IMR-90 (cell line): ENCODE measurements around the gene SLC27A2. TPM values are rescaled to one million over a fixed set of nuclear protein-coding genes. Genes with fewer than 3 reads are reported as not detected.

ENCODE experiments used
- ATAC-seq: fragments of 200-7000 bp; cut with Tn5 transposase; 2 replicates; pipeline ENCODE4 v1.9.1; 2020; ENCODE audit warnings: low read depth, mild to moderate bottlenecking, moderate library complexity
- BruUV-seq: library from RNA; stranded (reverse); fragments of 400-500 nt; replicated peaks from 2 replicates; lab custom pipeline; 2021; lab: Mats Ljungman, UMichigan
- CTCF ChIA-PET: fragments of 300-600 bp; formaldehyde crosslinking; extraction: SDS; loops from one replicate; lab custom pipeline; 2021; ENCODE audit warnings: antibody characterized with exemption; lab: Yijun Ruan, JAX
- POLR2A ChIA-PET: fragments of 300-600 bp; sonication (Branson Sonifier 250); formaldehyde crosslinking; loops from one replicate; lab custom pipeline; 2022; ENCODE audit warnings: antibody characterized with exemption; ENCODE audit not compliant: unreplicated experiment; lab: Charles Lee
- DNase-seq: peaks from one replicate; pipeline ENCODE4 v3.0.0; 2013
- H2AFZ ChIP-seq: replicated peaks from 2 replicates; pipeline ENCODE3; 2013; ENCODE audit warnings: low read length, mild to moderate bottlenecking; ENCODE audit not compliant: poor library complexity
- H2AK5ac ChIP-seq: 2 replicates; pipeline ENCODE4 v1.6.1; 2013; ENCODE audit warnings: low read depth, low read length, inconsistent platforms
- H2AK9ac ChIP-seq: replicated peaks from 2 replicates; pipeline ENCODE3; 2013; ENCODE audit warnings: mild to moderate bottlenecking, low read depth, low read length, moderate library complexity; ENCODE audit not compliant: poor library complexity
- H2BK120ac ChIP-seq: 2 replicates; pipeline ENCODE4 v1.6.1; 2013; ENCODE audit warnings: low read depth, low read length, inconsistent platforms
- H2BK15ac ChIP-seq: 3 replicates; pipeline ENCODE4 v1.6.1; 2013; ENCODE audit warnings: low read depth, low read length, inconsistent platforms
- H2BK20ac ChIP-seq: 2 replicates; pipeline ENCODE4 v1.6.1; 2013; ENCODE audit warnings: low read depth, mild to moderate bottlenecking, inconsistent platforms, low read length, moderate library complexity
- H2BK5ac ChIP-seq: 2 replicates; pipeline ENCODE4 v1.6.1; 2013; ENCODE audit warnings: mild to moderate bottlenecking, low read depth, low read length, inconsistent platforms; ENCODE audit not compliant: poor library complexity, severe bottlenecking
- H3K14ac ChIP-seq: replicated peaks from 2 replicates; pipeline ENCODE4 v1.6.1; 2013; ENCODE audit warnings: low read depth, low read length, inconsistent platforms
- H3K18ac ChIP-seq: 2 replicates; pipeline ENCODE4 v1.6.1; 2013; ENCODE audit warnings: low read depth, low read length, control low read depth
- H3K23ac ChIP-seq: 2 replicates; pipeline ENCODE4 v1.6.1; 2013; ENCODE audit warnings: low read depth, low read length, inconsistent platforms
- H3K27ac ChIP-seq: 2 replicates; pipeline ENCODE4 v1.5.1; 2013; ENCODE audit warnings: mild to moderate bottlenecking, control low read depth, low read length; ENCODE audit not compliant: insufficient read depth
- H3K27me3 ChIP-seq: 2 replicates; pipeline ENCODE4 v1.6.1; 2013; ENCODE audit warnings: low read length; ENCODE audit not compliant: control insufficient read depth, insufficient read depth
- H3K36me3 ChIP-seq: 2 replicates; pipeline ENCODE4 v1.6.1; 2013; ENCODE audit warnings: low read length, mixed read lengths; ENCODE audit not compliant: control insufficient read depth, insufficient read depth
- H3K4ac ChIP-seq: 2 replicates; pipeline ENCODE4 v1.6.1; 2013; ENCODE audit warnings: low read depth, low read length, inconsistent platforms
- H3K4me1 ChIP-seq: 2 replicates; pipeline ENCODE4 v1.6.1; 2013; ENCODE audit warnings: low read length, mixed read lengths; ENCODE audit not compliant: control insufficient read depth, insufficient read depth
- H3K4me2 ChIP-seq: 2 replicates; pipeline ENCODE4 v1.6.1; 2013; ENCODE audit warnings: low read depth, mild to moderate bottlenecking, control low read depth, low read length, moderate library complexity
- H3K4me3 ChIP-seq: 2 replicates; pipeline ENCODE4 v1.5.1; 2013; ENCODE audit warnings: low read depth, mild to moderate bottlenecking, control low read depth, low read length, moderate library complexity; ENCODE audit not compliant: insufficient read depth
- H3K56ac ChIP-seq: 2 replicates; pipeline ENCODE4 v1.6.1; 2013; ENCODE audit warnings: low read length, inconsistent platforms; ENCODE audit not compliant: insufficient read depth; ENCODE audit errors: extremely low read depth
- H3K79me1 ChIP-seq, 2 experiments: 2 replicates each; pipeline ENCODE4 v1.6.1; 2013; ENCODE audit warnings: low read length in 2 of 2, inconsistent platforms in 1 of 2, low read depth in 1 of 2
- H3K9ac ChIP-seq: 2 replicates; pipeline ENCODE4 v1.6.1; 2013; ENCODE audit warnings: low read depth, low read length, control low read depth
- H3K9me1 ChIP-seq: 2 replicates; pipeline ENCODE4 v1.6.1; 2013; ENCODE audit warnings: low read length, inconsistent platforms; ENCODE audit not compliant: insufficient read depth
- H3K9me3 ChIP-seq: 2 replicates; pipeline ENCODE4 v1.6.1; 2013; ENCODE audit warnings: low read length; ENCODE audit not compliant: control insufficient read depth, insufficient read depth
- H4K20me1 ChIP-seq: 2 replicates; pipeline ENCODE4 v1.6.1; 2013; ENCODE audit warnings: low read length, inconsistent platforms; ENCODE audit not compliant: insufficient read depth
- H4K5ac ChIP-seq: 2 replicates; pipeline ENCODE4 v1.6.1; 2013; ENCODE audit warnings: mild to moderate bottlenecking, low read depth, low read length, control low read depth
- H4K8ac ChIP-seq, 2 experiments: 2 replicates each; pipeline ENCODE4 v1.6.1; 2013; ENCODE audit warnings: low read depth in 2 of 2, low read length in 2 of 2, control low read depth in 1 of 2, inconsistent platforms in 1 of 2
- H4K91ac ChIP-seq: 2 replicates; pipeline ENCODE4 v1.6.1; 2013; ENCODE audit warnings: low read depth, low read length, inconsistent platforms; ENCODE audit not compliant: insufficient read depth
- CEBPB ChIP-seq: IDR thresholded peaks from 2 replicates; pipeline ENCODE4 v1.6.1; 2012; ENCODE audit warnings: low read depth, low read length, improper control_type of control experiment
- FOS ChIP-seq: fragments of 150-350 bp; IDR thresholded peaks from 2 replicates; pipeline ENCODE4 v1.6.1; 2016; ENCODE audit warnings: low read depth, low read length
- MAFK ChIP-seq: IDR thresholded peaks from 2 replicates; pipeline ENCODE4 v1.6.1; 2012; ENCODE audit warnings: low read depth, low read length, improper control_type of control experiment
- MAZ ChIP-seq: IDR thresholded peaks from 2 replicates; pipeline ENCODE4 v1.6.1; 2012; ENCODE audit warnings: low read depth, mild to moderate bottlenecking, low read length, improper control_type of control experiment, moderate library complexity, borderline replicate concordance
- RAD21 ChIP-seq: IDR thresholded peaks from 2 replicates; pipeline ENCODE4 v1.6.1; 2012; ENCODE audit warnings: low read length, improper control_type of control experiment
- RCOR1 ChIP-seq: IDR thresholded peaks from 2 replicates; pipeline ENCODE4 v1.6.1; 2012; ENCODE audit warnings: mild to moderate bottlenecking, low read length, improper control_type of control experiment; ENCODE audit not compliant: insufficient replicate concordance
- SMC3 ChIP-seq: fragments of 150-350 bp; IDR thresholded peaks from 2 replicates; pipeline ENCODE4 v1.6.1; 2016; ENCODE audit warnings: low read depth, mild to moderate bottlenecking, antibody characterized with exemption, low read length, moderate library complexity
- WGBS, 2 experiments: methylation state at CpG; one replicate each; pipeline versions ENCODE4 v1.1.5 to v1.1.7; 2013; ENCODE audit warnings: missing lambda C conversion rate in 2 of 2; ENCODE audit not compliant: insufficient read length in 1 of 2; ENCODE audit errors: extremely low coverage in 2 of 2; 5-methylcytosine and 5-hydroxymethylcytosine counted together
- dilution Hi-C: fragments of 300-500 bp; cut with HindIII; formaldehyde crosslinking; loops from one replicate; pipeline ENCODE4 v1.14.3; 2018; ENCODE audit warnings: low sequenced_read_pairs; ENCODE audit not compliant: unreplicated experiment
- in situ Hi-C: fragments of 300-500 bp; cut with MboI; formaldehyde crosslinking; loops from 3 replicates; pipeline ENCODE4 v1.14.3; 2019; ENCODE audit warnings: low sequenced_read_pairs, inconsistent platforms, mixed read lengths
- intact Hi-C: fragments of 100-400 bp; cut with micrococcal nuclease; formaldehyde crosslinking; loops from 2 replicates; pipeline ENCODE4 v1.10.0; 2022
- polyA plus RNA-seq, 3 experiments: library from polyadenylated mRNA; depleted of rRNA; stranded (reverse); fragments of >200 nt; gene quantifications; 2 replicates each; pipeline ENCODE4 v1.2.3, GENCODE V29; 2012; ENCODE audit warnings: low replicate concordance in 1 of 3
- total RNA-seq: library from RNA; depleted of rRNA; stranded (reverse); fragments of >200 nt; gene quantifications from 2 replicates; pipeline ENCODE4 v1.2.3, GENCODE V29; 2012
- TF ChIP-seq, protein P1 (sequence below): conservative IDR thresholded peaks from 2 replicates; pipeline ENCODE4 v1.5.1; 2012; ENCODE audit warnings: mild to moderate bottlenecking, low read depth, low read length, improper control_type of control experiment

Gene SLC27A2
- total and polyA plus RNA-seq, 2 of the 4 experiments (the other 2 are of a cell fraction) = under 0.01 TPM; not detected in 1

DNA sequence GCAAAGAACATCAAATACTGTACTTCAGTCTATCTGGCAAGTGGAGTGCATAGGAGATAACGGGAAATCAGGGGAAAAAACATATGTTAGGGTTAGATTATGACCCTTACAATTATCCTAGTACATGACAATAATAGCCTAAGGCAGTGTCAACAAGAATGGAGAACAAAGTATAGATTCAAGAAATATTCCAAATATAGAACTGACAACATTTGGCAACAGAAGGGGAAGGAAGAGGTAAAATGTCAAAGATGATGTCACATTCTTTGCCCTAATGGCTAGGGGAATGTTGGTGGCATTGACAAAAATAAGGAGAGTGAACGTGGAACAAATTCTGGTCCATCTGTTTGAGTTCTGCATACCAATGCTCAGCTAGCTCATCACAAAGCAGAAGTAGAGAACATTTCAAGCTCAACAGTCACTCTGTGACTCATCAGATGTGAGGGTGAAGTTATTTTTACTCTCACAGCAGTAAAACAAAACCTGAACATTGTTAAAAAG lies 47.4 kb upstream of the SLC27A2 start:
- ATAC-seq = peak; percentile 44
- Histone ChIP-seq H3K27ac (peak overlapping the region; percentile 60), H3K4me3 (no peak overlapping the region), H3K4ac (peak overlapping the region; percentile 72; the same call in 1 of the 2 replicates), H3K9me1 (peaks cover 7% of the 10 kb centered on the region), H3K23ac (peak overlapping the region; percentile 34; the same call in 1 of the 2 replicates), H3K4me2 (peak overlapping the region; percentile 21; the same call in 1 of the 2 replicates), H2BK5ac (peak overlapping the region; percentile 98), H3K9me3 (no peaks in the 10 kb centered on the region), H3K56ac (peak overlapping the region; percentile 72), H4K8ac (peak overlapping the region; percentile 3 to 87; a peak in 3 of 4 replicates), H4K91ac (peak overlapping the region; percentile 75), H3K18ac (peak overlapping the region; percentile 97; the same call in 1 of the 2 replicates), H2AK5ac (no peak overlapping the region; the same call in 1 of the 2 replicates), H4K20me1 (no peaks in the 10 kb centered on the region), H2BK20ac (peak overlapping the region; percentile 96), H3K27me3 (no peaks in the 10 kb centered on the region), H2BK15ac (0 out of 3 replicates have a peak overlapping the region, but pooled peaks have one; percentile 0), H3K79me1 (peaks cover 0 to 3% of the 10 kb centered on the region in 2 experiments; a peak in 1 of 4 replicates), H3K9ac (no peak overlapping the region), H3K4me1 (peaks cover 17% of the 10 kb centered on the region), H4K5ac (peak overlapping the region; percentile 88; the same call in 1 of the 2 replicates), H2BK120ac (peak overlapping the region; percentile 99), H2AK9ac (no peak overlapping the region), H3K14ac (peak overlapping the region; percentile 75; the same call in 1 of the 2 replicates), H2AFZ (no peak overlapping the region), H3K36me3 (no peaks in the 10 kb centered on the region)
- CTCF ChIA-PET = interaction anchor here (0.8 kb wide), 1 partner anchor 10 kb away, joined by 3 read pairs; no protein-coding TSS in a partner anchor
- in situ Hi-C loops = loop anchor here (25.0 kb wide), 1 partner anchor 1422 kb away; no protein-coding TSS in a partner anchor
- TF ChIP-seq FOS (peak; percentile 84), MAFK (0 out of 2 replicates have a peak, but pooled peaks have one; percentile 4), SMC3 (no peak), RAD21 (no peak), RCOR1 (no peak), CEBPB (peak; percentile 4; the same call in 1 of the 2 replicates), MAZ (no peak)
- TF ChIP-seq, protein P1, sequence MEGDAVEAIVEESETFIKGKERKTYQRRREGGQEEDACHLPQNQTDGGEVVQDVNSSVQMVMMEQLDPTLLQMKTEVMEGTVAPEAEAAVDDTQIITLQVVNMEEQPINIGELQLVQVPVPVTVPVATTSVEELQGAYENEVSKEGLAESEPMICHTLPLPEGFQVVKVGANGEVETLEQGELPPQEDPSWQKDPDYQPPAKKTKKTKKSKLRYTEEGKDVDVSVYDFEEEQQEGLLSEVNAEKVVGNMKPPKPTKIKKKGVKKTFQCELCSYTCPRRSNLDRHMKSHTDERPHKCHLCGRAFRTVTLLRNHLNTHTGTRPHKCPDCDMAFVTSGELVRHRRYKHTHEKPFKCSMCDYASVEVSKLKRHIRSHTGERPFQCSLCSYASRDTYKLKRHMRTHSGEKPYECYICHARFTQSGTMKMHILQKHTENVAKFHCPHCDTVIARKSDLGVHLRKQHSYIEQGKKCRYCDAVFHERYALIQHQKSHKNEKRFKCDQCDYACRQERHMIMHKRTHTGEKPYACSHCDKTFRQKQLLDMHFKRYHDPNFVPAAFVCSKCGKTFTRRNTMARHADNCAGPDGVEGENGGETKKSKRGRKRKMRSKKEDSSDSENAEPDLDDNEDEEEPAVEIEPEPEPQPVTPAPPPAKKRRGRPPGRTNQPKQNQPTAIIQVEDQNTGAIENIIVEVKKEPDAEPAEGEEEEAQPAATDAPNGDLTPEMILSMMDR = no peak
- POLR2A ChIA-PET = no interaction called here
- BruUV-seq = no TSS peak
- dilution Hi-C loops = no loop called here
- intact Hi-C loops = loop anchor here (5.0 kb wide), 5 partner anchors 132 to 977 kb away; partner anchors contain the start of genes COPS2, DTWD1 and FAM227B
- peak; percentile 89 for DNase-seq
- 20% methylated on average over 1 of the region's 2 CpGs; no CpG with 5 or more reads in 1 of the 2 experiments for WGBS, 2 experiments
